DMS153 (cell line): Measurements from ENCODE around the gene APMAP.
"Not testable (repeated sequence)": the region's sequence is repeated elsewhere in the genome, so short reads cannot be mapped to it uniquely, and the experiment has no call there.

ENCODE experiments used
- DNase-seq: peaks from one replicate; lab custom pipeline; 2025; lab: John Stamatoyannopoulos, UW

Gene APMAP

GRCh38 chr20:24951536-24952083 lies 40.9 kb downstream of the APMAP start:
- no peak for DNase-seq

GRCh38 chr20:24950836-24951525 lies 41.6 kb downstream of the APMAP start:
- no peak for DNase-seq

- no peak for DNase-seq
Observed at GRCh38 chr20:24950128-24950835, 42.3 kb downstream of the APMAP start.

GRCh38 chr20:24949756-24950127 lies 42.8 kb downstream of the APMAP start:
- DNase-seq: no peak

- no peak for DNase-seq
Observed at GRCh38 chr20:24948939-24949679, 43.4 kb downstream of the APMAP start, which contains the start of gene CST7. CST7 (plus strand) TSS chr20:24949269; CDS start chr20:24949506, 237 bp downstream.

- DNase-seq: not testable (repeated sequence)
Observed at GRCh38 chr20:24948396-24948938, 44.1 kb downstream of the APMAP start.

GRCh38 chr20:24946376-24946775 lies 46.2 kb downstream of the APMAP start:
- not testable (repeated sequence) for DNase-seq

- DNase-seq: no peak
Observed at GRCh38 chr20:24943731-24944130, 48.8 kb downstream of the APMAP start.

GRCh38 chr20:24943196-24943595 lies 49.4 kb downstream of the APMAP start:
- no peak for DNase-seq

GRCh38 chr20:24942679-24943078 lies 49.9 kb downstream of the APMAP start:
- DNase-seq: no peak

- DNase-seq: no peak
Observed at GRCh38 chr20:24939036-24939435, 53.5 kb downstream of the APMAP start.

- no peak for DNase-seq
Observed at GRCh38 chr20:24938498-24938897, 54.1 kb downstream of the APMAP start.

- no peak for DNase-seq
Observed at GRCh38 chr20:24937579-24937978, 55.0 kb downstream of the APMAP start.

GRCh38 chr20:24936526-24937407 lies 55.8 kb downstream of the APMAP start:
- DNase-seq: no peak

- DNase-seq: no peak
Observed at GRCh38 chr20:24935766-24936525, 56.6 kb downstream of the APMAP start.

GRCh38 chr20:24935140-24935539 lies 57.4 kb downstream of the APMAP start:
- no peak for DNase-seq

- no peak for DNase-seq
Observed at GRCh38 chr20:24934716-24935115, 57.8 kb downstream of the APMAP start.

GRCh38 chr20:24934101-24934661 lies 58.4 kb downstream of the APMAP start:
- no peak for DNase-seq

GRCh38 chr20:24933266-24933908 lies 59.2 kb downstream of the APMAP start:
- DNase-seq: no peak

- not testable (repeated sequence) for DNase-seq
Observed at GRCh38 chr20:24931893-24932292, 60.7 kb downstream of the APMAP start.
